Effector memory CD8-positive, alpha-beta T cell (primary cell): ENCODE results near the gene BRSK2.
A peak's percentile ranks its signal among the peaks of the same experiment; 100 is the strongest.

Experiments used
- ATAC-seq: fragments of 150-1000 bp; cut with Tn5 transposase; replicated peaks from 2 replicates; pipeline ENCODE4 v1.10.0; 2021; ENCODE audit warnings: mild to moderate bottlenecking, moderate library complexity
- DNase-seq, 3 experiments: peaks; one replicate each; pipeline ENCODE4 v3.0.0; 2021
- H3K27ac Mint-ChIP-seq, 2 donors: one replicate each; pipeline ENCODE4 v1.8.0; 2022; ENCODE audit warnings: mild to moderate bottlenecking in 2 of 2, mixed read lengths in 2 of 2, moderate library complexity in 2 of 2
- H3K27me3 Mint-ChIP-seq, 2 donors: one replicate each; pipeline ENCODE4 v1.8.0; 2022; ENCODE audit warnings: mixed read lengths in 2 of 2
- H3K36me3 Mint-ChIP-seq: one replicate; pipeline ENCODE4 v1.8.0; 2022; ENCODE audit warnings: mild to moderate bottlenecking, moderate library complexity, mixed read lengths; ENCODE audit not compliant: insufficient read depth
- H3K4me1 Mint-ChIP-seq, 2 donors: one replicate each; pipeline ENCODE4 v1.8.0; 2022; ENCODE audit warnings: low read depth in 2 of 2, mixed read lengths in 2 of 2
- H3K4me3 Mint-ChIP-seq, 2 donors: one replicate each; pipeline ENCODE4 v1.8.0; 2022; ENCODE audit warnings: mild to moderate bottlenecking in 2 of 2, mixed read lengths in 2 of 2, moderate library complexity in 2 of 2
- H3K9me3 Mint-ChIP-seq, 2 donors: one replicate each; pipeline ENCODE4 v1.8.0; 2022; ENCODE audit warnings: mixed read lengths in 2 of 2

Gene BRSK2

GRCh38 chr11:1486054-1486825, 96.5 kb downstream of the BRSK2 start, which contains the start of gene MOB2:
Gene MOB2, minus strand, starts transcription at chr11:1486779. Its CDS starts 223 bp downstream, at chr11:1486556.
- ATAC-seq: peak; percentile 85
- H3K36me3 Mint-ChIP-seq: peaks cover 18% of the 10 kb centered on the region
- H3K27me3 Mint-ChIP-seq: no peaks in the 10 kb centered on the region
- peaks cover 26 to 43% of the 10 kb centered on the region in 2 donors for H3K4me1 Mint-ChIP-seq
- H3K27ac Mint-ChIP-seq: peak within 1 kb of the TSS; percentile 85 to 86
- no peaks in the 10 kb centered on the region for H3K9me3 Mint-ChIP-seq
- peak in 2 of 3 experiments; percentile 13 to 16 for DNase-seq
- H3K4me3 Mint-ChIP-seq: peak within 1 kb of the TSS in 1 of 2 donors; percentile 52

- DNase-seq: no peak
- H3K27me3 Mint-ChIP-seq: no peaks in the 10 kb centered on the region
- ATAC-seq: no peak
- H3K9me3 Mint-ChIP-seq: no peaks in the 10 kb centered on the region
- peaks cover 18% of the 10 kb centered on the region for H3K36me3 Mint-ChIP-seq
- H3K27ac Mint-ChIP-seq: peak overlapping the region; percentile 28 to 75
- peak overlapping the region in 1 of 2 donors; percentile 52 for H3K4me3 Mint-ChIP-seq
- peaks cover 27 to 44% of the 10 kb centered on the region in 2 donors for H3K4me1 Mint-ChIP-seq
Observed at GRCh38 chr11:1487091-1487850, 97.5 kb downstream of the BRSK2 start.

GRCh38 chr11:1487851-1488574, 98.3 kb downstream of the BRSK2 start:
- Mint-ChIP-seq H3K27me3 (no peaks in the 10 kb centered on the region), H3K4me3 (peak overlapping the region; percentile 22 to 52), H3K4me1 (peaks cover 34 to 50% of the 10 kb centered on the region in 2 donors), H3K36me3 (peaks cover 14% of the 10 kb centered on the region), H3K27ac (peak overlapping the region; percentile 28 to 75), H3K9me3 (no peaks in the 10 kb centered on the region)
- ATAC-seq: no peak
- DNase-seq: no peak

GRCh38 chr11:1488575-1489180, 98.9 kb downstream of the BRSK2 start:
- H3K4me1 Mint-ChIP-seq: peaks cover 37 to 49% of the 10 kb centered on the region in 2 donors
- H3K27ac Mint-ChIP-seq: peak overlapping the region in 1 of 2 donors; percentile 75
- H3K9me3 Mint-ChIP-seq: no peaks in the 10 kb centered on the region
- no peak for DNase-seq
- H3K36me3 Mint-ChIP-seq: peaks cover 14% of the 10 kb centered on the region
- ATAC-seq: no peak
- peak overlapping the region in 1 of 2 donors; percentile 22 for H3K4me3 Mint-ChIP-seq
- H3K27me3 Mint-ChIP-seq: no peaks in the 10 kb centered on the region

- no peak for DNase-seq
- ATAC-seq: no peak
- H3K27me3 Mint-ChIP-seq: no peaks in the 10 kb centered on the region
- no peak overlapping the region for H3K4me3 Mint-ChIP-seq
- H3K36me3 Mint-ChIP-seq: peaks cover 5% of the 10 kb centered on the region
- no peaks in the 10 kb centered on the region for H3K9me3 Mint-ChIP-seq
- H3K4me1 Mint-ChIP-seq: peaks cover 40 to 55% of the 10 kb centered on the region in 2 donors
- H3K27ac Mint-ChIP-seq: no peak overlapping the region
Observed at GRCh38 chr11:1490651-1491050, 100.9 kb downstream of the BRSK2 start.

- Mint-ChIP-seq H3K27me3 (no peaks in the 10 kb centered on the region), H3K4me3 (no peak overlapping the region), H3K36me3 (peaks cover 5% of the 10 kb centered on the region), H3K4me1 (peaks cover 44 to 60% of the 10 kb centered on the region in 2 donors), H3K27ac (no peak overlapping the region), H3K9me3 (no peaks in the 10 kb centered on the region)
- DNase-seq (no peak), ATAC-seq (no peak)
Observed at GRCh38 chr11:1491379-1491778, 101.6 kb downstream of the BRSK2 start.

GRCh38 chr11:1493650-1494244, 104.0 kb downstream of the BRSK2 start:
- peaks cover 6% of the 10 kb centered on the region for H3K36me3 Mint-ChIP-seq
- ATAC-seq: no peak
- no peaks in the 10 kb centered on the region for H3K27me3 Mint-ChIP-seq
- H3K27ac Mint-ChIP-seq: peak overlapping the region in 1 of 2 donors; percentile 50
- H3K9me3 Mint-ChIP-seq: no peaks in the 10 kb centered on the region
- H3K4me1 Mint-ChIP-seq: peaks cover 51 to 67% of the 10 kb centered on the region in 2 donors
- no peak for DNase-seq
- H3K4me3 Mint-ChIP-seq: peak overlapping the region in 1 of 2 donors; percentile 4

- Mint-ChIP-seq H3K36me3 (peaks cover 6% of the 10 kb centered on the region), H3K27me3 (no peaks in the 10 kb centered on the region), H3K4me1 (peaks cover 55 to 65% of the 10 kb centered on the region in 2 donors)
Observed at GRCh38 chr11:1494650-1495049, 104.9 kb downstream of the BRSK2 start.

GRCh38 chr11:1496091-1496760, 106.5 kb downstream of the BRSK2 start:
- H3K36me3 Mint-ChIP-seq: peaks cover 13% of the 10 kb centered on the region
- H3K4me1 Mint-ChIP-seq: peaks cover 66 to 71% of the 10 kb centered on the region in 2 donors
- H3K27me3 Mint-ChIP-seq: no peaks in the 10 kb centered on the region

More at GRCh38 chr11:1494650-1495049, 104.9 kb downstream of the BRSK2 start:
- Mint-ChIP-seq H3K9me3 (no peaks in the 10 kb centered on the region), H3K4me3 (no peak overlapping the region), H3K27ac (no peak overlapping the region)
- ATAC-seq (no peak), DNase-seq (no peak)

GRCh38 chr11:1496761-1497095, 107.0 kb downstream of the BRSK2 start:
- DNase-seq (no peak), ATAC-seq (no peak)
- Mint-ChIP-seq H3K4me1 (peaks cover 67 to 73% of the 10 kb centered on the region in 2 donors), H3K9me3 (no peaks in the 10 kb centered on the region), H3K27ac (no peak overlapping the region), H3K4me3 (no peak overlapping the region), H3K27me3 (no peaks in the 10 kb centered on the region), H3K36me3 (peaks cover 17% of the 10 kb centered on the region)

More at GRCh38 chr11:1496091-1496760, 106.5 kb downstream of the BRSK2 start:
- Mint-ChIP-seq H3K9me3 (no peaks in the 10 kb centered on the region), H3K4me3 (peak overlapping the region in 1 of 2 donors; percentile 11), H3K27ac (peak overlapping the region in 1 of 2 donors; percentile 14)
- DNase-seq (no peak), ATAC-seq (no peak)

- Mint-ChIP-seq H3K4me1 (peaks cover 64 to 70% of the 10 kb centered on the region in 2 donors), H3K9me3 (no peaks in the 10 kb centered on the region), H3K27ac (peak overlapping the region in 1 of 2 donors; percentile 38), H3K27me3 (no peaks in the 10 kb centered on the region), H3K4me3 (peak overlapping the region in 1 of 2 donors; percentile 7), H3K36me3 (peaks cover 19% of the 10 kb centered on the region)
- ATAC-seq: no peak
- DNase-seq: no peak
Observed at GRCh38 chr11:1497600-1497999, 107.9 kb downstream of the BRSK2 start.

GRCh38 chr11:1498262-1498661, 108.5 kb downstream of the BRSK2 start:
- no peaks in the 10 kb centered on the region for H3K27me3 Mint-ChIP-seq
- H3K27ac Mint-ChIP-seq: peak overlapping the region in 1 of 2 donors; percentile 38
- H3K9me3 Mint-ChIP-seq: no peaks in the 10 kb centered on the region
- peaks cover 62 to 65% of the 10 kb centered on the region in 2 donors for H3K4me1 Mint-ChIP-seq
- H3K36me3 Mint-ChIP-seq: peaks cover 19% of the 10 kb centered on the region
- ATAC-seq: no peak
- DNase-seq: no peak
- H3K4me3 Mint-ChIP-seq: peak overlapping the region in 1 of 2 donors; percentile 7
